ENCODE results near the gene DNM3.

GRCh38 chr1:172136925-172137324 lies 295.6 kb downstream of the DNM3 start:
- TF ChIP-seq POLR2A (IDR thresholded peaks at IDR 0.05) (no peak), POLR2AphosphoS5 (IDR thresholded peaks at IDR 0.05) (peak in 1 of 4 donors; percentile 13)
